GM12878 (cell line): ENCODE results near the gene DOLPP1. TPM values are rescaled to one million over a fixed set of nuclear protein-coding genes. Genes with fewer than 3 reads are reported as not detected.

ENCODE experiments used
- ATF7 ChIP-seq: fragments of 450-650 bp; IDR thresholded peaks from 2 replicates; pipeline ENCODE4 v1.6.1; 2016; ENCODE audit warnings: low read depth, mild to moderate bottlenecking
- BHLHE40 ChIP-seq, 2 experiments: fragments of 450-650 bp in 1 of 2; IDR thresholded peaks; 2 replicates each; pipeline ENCODE4 v1.6.1; 2011 to 2017; ENCODE audit warnings: low read depth in 2 of 2, borderline replicate concordance in 1 of 2, improper control_type of control experiment in 1 of 2, low read length in 1 of 2, mild to moderate bottlenecking in 1 of 2
- EGR1 ChIP-seq, 2 experiments: IDR thresholded peaks; 1 replicate in 1 of 2; 2 replicates in 1 of 2; pipeline ENCODE4 v1.6.1; 2011 to 2012; ENCODE audit warnings: low read depth in 2 of 2, low read length in 2 of 2, borderline replicate concordance in 1 of 2, mild to moderate bottlenecking in 1 of 2, moderate library complexity in 1 of 2
- LARP7 ChIP-seq: fragments of 450-650 bp; IDR thresholded peaks from 2 replicates; pipeline ENCODE4 v1.6.1; 2017; ENCODE audit warnings: mild to moderate bottlenecking
- NR2C1 ChIP-seq: fragments of 450-650 bp; IDR thresholded peaks from 2 replicates; pipeline ENCODE4 v1.6.1; 2017; ENCODE audit warnings: antibody characterized with exemption, mild to moderate bottlenecking, moderate library complexity
- NR2C2 ChIP-seq: IDR thresholded peaks from 2 replicates; pipeline ENCODE4 v1.6.1; 2011; ENCODE audit warnings: borderline replicate concordance, low read depth; ENCODE audit not compliant: control insufficient read depth, insufficient read length
- RAD21 ChIP-seq: IDR thresholded peaks from 2 replicates; pipeline ENCODE4 v1.6.1; 2011; ENCODE audit warnings: mild to moderate bottlenecking, low read depth, low read length, moderate library complexity; ENCODE audit not compliant: insufficient read depth
- RB1 ChIP-seq: fragments of 450-650 bp; formaldehyde crosslinking; IDR thresholded peaks from 2 replicates; pipeline ENCODE4 v1.6.1; 2017; ENCODE audit warnings: mild to moderate bottlenecking, borderline replicate concordance
- RBBP5 ChIP-seq: fragments of 200-600 bp; sonication (generic); conservative IDR thresholded peaks from 2 replicates; pipeline ENCODE4 v1.6.1; 2016
- RELA ChIP-seq: fragments of 450-650 bp; IDR thresholded peaks from 2 replicates; pipeline ENCODE4 v1.8.0; 2014; ENCODE audit warnings: borderline replicate concordance; ENCODE audit not compliant: partially characterized antibody
- SIN3A ChIP-seq: IDR thresholded peaks from 2 replicates; pipeline ENCODE4 v1.6.1; 2012; ENCODE audit warnings: low read depth, low read length, improper control_type of control experiment
- SMARCA5 ChIP-seq: fragments of 450-650 bp; IDR thresholded peaks from 2 replicates; pipeline ENCODE4 v1.6.1; 2017; ENCODE audit warnings: mild to moderate bottlenecking
- polyA plus RNA-seq, 11 experiments: library from polyadenylated mRNA; depleted of rRNA in 4 of 11; unstranded in 6 of 11; stranded (reverse) in 5 of 11; fragments of >200 nt; fragmentation: Nextera tagmentation in 4 of 11; fragmentation: Illumina TruSeq in 1 of 11; extraction: Ambion mirVana in 4 of 11; extraction: Trizol in 1 of 11; gene quantifications; 1 replicate in 1 of 11; 2 replicates in 10 of 11; pipeline versions ENCODE4 v1.2.1 to v1.2.3, GENCODE V29; 2011 to 2016; ENCODE audit warnings: inconsistent platforms in 2 of 11, missing spikeins in 2 of 11, low read depth in 1 of 11
- total RNA-seq, 4 experiments: library from RNA; depleted of rRNA in 3 of 4; stranded (reverse); fragments of >200 nt in 3 of 4; fragmentation: Illumina TruSeq in 1 of 4; extraction: Trizol in 1 of 4; gene quantifications; 2 replicates each; pipeline versions ENCODE4 v1.2.1 to v1.2.3, GENCODE V29; 2013 to 2021
- TF ChIP-seq, protein P1 (sequence below): fragments of 450-650 bp; IDR thresholded peaks from 2 replicates; pipeline ENCODE4 v1.6.1; 2017; ENCODE audit warnings: mild to moderate bottlenecking, moderate library complexity
- TF ChIP-seq, protein P2 (sequence below): fragments of 450-650 bp; IDR thresholded peaks from 2 replicates; pipeline ENCODE4 v1.6.1; 2017; ENCODE audit warnings: mild to moderate bottlenecking
- TF ChIP-seq, protein P3 (sequence below): fragments of 450-650 bp; IDR thresholded peaks from 2 replicates; pipeline ENCODE4 v1.6.1; 2016; ENCODE audit warnings: mild to moderate bottlenecking, moderate library complexity, borderline replicate concordance
- TF ChIP-seq, protein P4 (sequence below), 3 experiments: IDR thresholded peaks in 2 of 3; conservative IDR thresholded peaks in 1 of 3; 2 replicates each; pipeline ENCODE4 v1.5.1; 2011; ENCODE audit warnings: low read depth in 3 of 3, low read length in 3 of 3, mild to moderate bottlenecking in 3 of 3, control low read depth in 2 of 3, moderate library complexity in 2 of 3, inconsistent platforms in 1 of 3, mixed read lengths in 1 of 3; ENCODE audit not compliant: control insufficient read depth in 2 of 3, insufficient read depth in 1 of 3; ENCODE audit errors: extremely low read depth in 1 of 3

Gene DOLPP1
- total and polyA plus RNA-seq, 10 of the 15 experiments (the other 5 are each of a cell fraction or from before 2014, with no cell fraction given), result 0.76 to 19.9 (median 13.4) TPM

DNA sequence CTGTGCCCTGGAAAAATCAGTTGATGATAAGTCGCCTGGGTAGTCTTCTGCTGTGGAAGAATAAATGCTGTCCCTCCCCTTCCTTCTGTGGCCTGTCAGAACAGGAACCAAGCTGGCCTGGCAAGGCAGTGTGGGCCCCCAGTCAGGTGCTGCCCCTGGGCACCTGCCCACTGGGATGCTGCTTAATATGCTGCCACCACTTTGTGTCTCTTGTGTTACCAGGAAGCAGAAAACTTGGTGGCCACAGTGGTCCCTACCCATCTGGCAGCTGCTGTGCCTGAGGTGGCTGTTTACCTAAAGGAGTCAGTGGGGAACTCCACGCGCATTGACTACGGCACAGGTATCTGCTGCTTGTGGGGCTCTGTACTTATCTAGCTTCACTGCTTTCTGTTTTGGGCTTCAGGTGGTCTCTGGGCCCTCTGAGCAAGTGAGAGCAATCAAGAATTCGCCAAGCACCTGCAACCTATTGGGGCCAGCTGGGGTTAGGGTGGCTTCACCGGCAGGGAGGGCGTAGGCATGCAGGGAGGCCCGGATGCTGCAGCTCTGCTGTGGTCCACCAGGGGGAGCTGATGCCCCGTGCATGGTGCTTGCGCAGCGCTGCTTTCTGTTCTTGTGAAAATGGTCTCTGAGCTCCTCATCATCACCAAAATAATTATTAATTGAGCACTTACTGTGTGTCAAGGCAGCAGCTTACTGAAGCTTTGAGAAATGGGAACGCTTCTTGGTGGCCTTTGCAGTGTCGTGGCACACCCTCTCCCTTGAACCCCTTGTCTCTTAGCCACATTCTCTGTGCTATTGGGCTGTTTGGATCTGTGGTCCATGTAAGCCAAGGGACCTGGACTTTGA is 50.6 kb downstream of the DOLPP1 start (continued):
- TF ChIP-seq, protein P1, sequence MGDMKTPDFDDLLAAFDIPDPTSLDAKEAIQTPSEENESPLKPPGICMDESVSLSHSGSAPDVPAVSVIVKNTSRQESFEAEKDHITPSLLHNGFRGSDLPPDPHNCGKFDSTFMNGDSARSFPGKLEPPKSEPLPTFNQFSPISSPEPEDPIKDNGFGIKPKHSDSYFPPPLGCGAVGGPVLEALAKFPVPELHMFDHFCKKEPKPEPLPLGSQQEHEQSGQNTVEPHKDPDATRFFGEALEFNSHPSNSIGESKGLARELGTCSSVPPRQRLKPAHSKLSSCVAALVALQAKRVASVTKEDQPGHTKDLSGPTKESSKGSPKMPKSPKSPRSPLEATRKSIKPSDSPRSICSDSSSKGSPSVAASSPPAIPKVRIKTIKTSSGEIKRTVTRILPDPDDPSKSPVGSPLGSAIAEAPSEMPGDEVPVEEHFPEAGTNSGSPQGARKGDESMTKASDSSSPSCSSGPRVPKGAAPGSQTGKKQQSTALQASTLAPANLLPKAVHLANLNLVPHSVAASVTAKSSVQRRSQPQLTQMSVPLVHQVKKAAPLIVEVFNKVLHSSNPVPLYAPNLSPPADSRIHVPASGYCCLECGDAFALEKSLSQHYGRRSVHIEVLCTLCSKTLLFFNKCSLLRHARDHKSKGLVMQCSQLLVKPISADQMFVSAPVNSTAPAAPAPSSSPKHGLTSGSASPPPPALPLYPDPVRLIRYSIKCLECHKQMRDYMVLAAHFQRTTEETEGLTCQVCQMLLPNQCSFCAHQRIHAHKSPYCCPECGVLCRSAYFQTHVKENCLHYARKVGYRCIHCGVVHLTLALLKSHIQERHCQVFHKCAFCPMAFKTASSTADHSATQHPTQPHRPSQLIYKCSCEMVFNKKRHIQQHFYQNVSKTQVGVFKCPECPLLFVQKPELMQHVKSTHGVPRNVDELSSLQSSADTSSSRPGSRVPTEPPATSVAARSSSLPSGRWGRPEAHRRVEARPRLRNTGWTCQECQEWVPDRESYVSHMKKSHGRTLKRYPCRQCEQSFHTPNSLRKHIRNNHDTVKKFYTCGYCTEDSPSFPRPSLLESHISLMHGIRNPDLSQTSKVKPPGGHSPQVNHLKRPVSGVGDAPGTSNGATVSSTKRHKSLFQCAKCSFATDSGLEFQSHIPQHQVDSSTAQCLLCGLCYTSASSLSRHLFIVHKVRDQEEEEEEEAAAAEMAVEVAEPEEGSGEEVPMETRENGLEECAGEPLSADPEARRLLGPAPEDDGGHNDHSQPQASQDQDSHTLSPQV, result no peak
- TF ChIP-seq, protein P2, sequence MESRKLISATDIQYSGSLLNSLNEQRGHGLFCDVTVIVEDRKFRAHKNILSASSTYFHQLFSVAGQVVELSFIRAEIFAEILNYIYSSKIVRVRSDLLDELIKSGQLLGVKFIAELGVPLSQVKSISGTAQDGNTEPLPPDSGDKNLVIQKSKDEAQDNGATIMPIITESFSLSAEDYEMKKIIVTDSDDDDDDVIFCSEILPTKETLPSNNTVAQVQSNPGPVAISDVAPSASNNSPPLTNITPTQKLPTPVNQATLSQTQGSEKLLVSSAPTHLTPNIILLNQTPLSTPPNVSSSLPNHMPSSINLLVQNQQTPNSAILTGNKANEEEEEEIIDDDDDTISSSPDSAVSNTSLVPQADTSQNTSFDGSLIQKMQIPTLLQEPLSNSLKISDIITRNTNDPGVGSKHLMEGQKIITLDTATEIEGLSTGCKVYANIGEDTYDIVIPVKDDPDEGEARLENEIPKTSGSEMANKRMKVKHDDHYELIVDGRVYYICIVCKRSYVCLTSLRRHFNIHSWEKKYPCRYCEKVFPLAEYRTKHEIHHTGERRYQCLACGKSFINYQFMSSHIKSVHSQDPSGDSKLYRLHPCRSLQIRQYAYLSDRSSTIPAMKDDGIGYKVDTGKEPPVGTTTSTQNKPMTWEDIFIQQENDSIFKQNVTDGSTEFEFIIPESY, result peak; percentile 49; the same call in 1 of the 2 replicates
- TF ChIP-seq RBBP5 (no peak), RAD21 (peak; percentile 83), SIN3A (no peak), SMARCA5 (peak; percentile 94), EGR1 (IDR thresholded peaks at IDR 0.05; ENCODE audit: borderline replicate concordance in 1 of 2, low read depth in 2 of 2, low read length in 2 of 2) (no peak), NR2C2 (no peak), RB1 (0 out of 2 replicates have a peak, but pooled peaks have one; percentile 19), NR2C1 (no peak), LARP7 (0 out of 2 replicates have a peak, but pooled peaks have one; percentile 22), RELA (peak; percentile 41), ATF7 (no peak), BHLHE40 (IDR thresholded peaks at IDR 0.05; ENCODE audit: borderline replicate concordance in 1 of 2, low read depth in 2 of 2, low read length in 1 of 2) (peak; percentile 3 to 44; a peak in 1 of 4 replicates)
- TF ChIP-seq, protein P3, sequence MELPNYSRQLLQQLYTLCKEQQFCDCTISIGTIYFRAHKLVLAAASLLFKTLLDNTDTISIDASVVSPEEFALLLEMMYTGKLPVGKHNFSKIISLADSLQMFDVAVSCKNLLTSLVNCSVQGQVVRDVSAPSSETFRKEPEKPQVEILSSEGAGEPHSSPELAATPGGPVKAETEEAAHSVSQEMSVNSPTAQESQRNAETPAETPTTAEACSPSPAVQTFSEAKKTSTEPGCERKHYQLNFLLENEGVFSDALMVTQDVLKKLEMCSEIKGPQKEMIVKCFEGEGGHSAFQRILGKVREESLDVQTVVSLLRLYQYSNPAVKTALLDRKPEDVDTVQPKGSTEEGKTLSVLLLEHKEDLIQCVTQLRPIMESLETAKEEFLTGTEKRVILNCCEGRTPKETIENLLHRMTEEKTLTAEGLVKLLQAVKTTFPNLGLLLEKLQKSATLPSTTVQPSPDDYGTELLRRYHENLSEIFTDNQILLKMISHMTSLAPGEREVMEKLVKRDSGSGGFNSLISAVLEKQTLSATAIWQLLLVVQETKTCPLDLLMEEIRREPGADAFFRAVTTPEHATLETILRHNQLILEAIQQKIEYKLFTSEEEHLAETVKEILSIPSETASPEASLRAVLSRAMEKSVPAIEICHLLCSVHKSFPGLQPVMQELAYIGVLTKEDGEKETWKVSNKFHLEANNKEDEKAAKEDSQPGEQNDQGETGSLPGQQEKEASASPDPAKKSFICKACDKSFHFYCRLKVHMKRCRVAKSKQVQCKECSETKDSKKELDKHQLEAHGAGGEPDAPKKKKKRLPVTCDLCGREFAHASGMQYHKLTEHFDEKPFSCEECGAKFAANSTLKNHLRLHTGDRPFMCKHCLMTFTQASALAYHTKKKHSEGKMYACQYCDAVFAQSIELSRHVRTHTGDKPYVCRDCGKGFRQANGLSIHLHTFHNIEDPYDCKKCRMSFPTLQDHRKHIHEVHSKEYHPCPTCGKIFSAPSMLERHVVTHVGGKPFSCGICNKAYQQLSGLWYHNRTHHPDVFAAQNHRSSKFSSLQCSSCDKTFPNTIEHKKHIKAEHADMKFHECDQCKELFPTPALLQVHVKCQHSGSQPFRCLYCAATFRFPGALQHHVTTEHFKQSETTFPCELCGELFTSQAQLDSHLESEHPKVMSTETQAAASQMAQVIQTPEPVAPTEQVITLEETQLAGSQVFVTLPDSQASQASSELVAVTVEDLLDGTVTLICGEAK, result no peak
- TF ChIP-seq, protein P4, sequence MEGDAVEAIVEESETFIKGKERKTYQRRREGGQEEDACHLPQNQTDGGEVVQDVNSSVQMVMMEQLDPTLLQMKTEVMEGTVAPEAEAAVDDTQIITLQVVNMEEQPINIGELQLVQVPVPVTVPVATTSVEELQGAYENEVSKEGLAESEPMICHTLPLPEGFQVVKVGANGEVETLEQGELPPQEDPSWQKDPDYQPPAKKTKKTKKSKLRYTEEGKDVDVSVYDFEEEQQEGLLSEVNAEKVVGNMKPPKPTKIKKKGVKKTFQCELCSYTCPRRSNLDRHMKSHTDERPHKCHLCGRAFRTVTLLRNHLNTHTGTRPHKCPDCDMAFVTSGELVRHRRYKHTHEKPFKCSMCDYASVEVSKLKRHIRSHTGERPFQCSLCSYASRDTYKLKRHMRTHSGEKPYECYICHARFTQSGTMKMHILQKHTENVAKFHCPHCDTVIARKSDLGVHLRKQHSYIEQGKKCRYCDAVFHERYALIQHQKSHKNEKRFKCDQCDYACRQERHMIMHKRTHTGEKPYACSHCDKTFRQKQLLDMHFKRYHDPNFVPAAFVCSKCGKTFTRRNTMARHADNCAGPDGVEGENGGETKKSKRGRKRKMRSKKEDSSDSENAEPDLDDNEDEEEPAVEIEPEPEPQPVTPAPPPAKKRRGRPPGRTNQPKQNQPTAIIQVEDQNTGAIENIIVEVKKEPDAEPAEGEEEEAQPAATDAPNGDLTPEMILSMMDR (IDR thresholded peaks at IDR 0.05 in 2 of 3, conservative IDR thresholded peaks at IDR 0.05 in 1 of 3; ENCODE audit: control insufficient read depth in 2 of 3, extremely low read depth in 1 of 3, insufficient read depth in 1 of 3, low read depth in 3 of 3, low read length in 3 of 3), result peak; percentile 98 to 99 (median 98); a peak in 5 of 6 replicates
